ENCODE data around the gene IFTAP.

Gene IFTAP

GRCh38 chr11:36600180-36600579, 5.9 kb downstream of the IFTAP start:
- no peak for DNase-seq

GRCh38 chr11:36601155-36601554, 6.9 kb downstream of the IFTAP start:
- DNase-seq, result no peak

GRCh38 chr11:36602135-36602534, 7.8 kb downstream of the IFTAP start:
- DNase-seq, result no peak

GRCh38 chr11:36605221-36606216, 11.2 kb downstream of the IFTAP start:
- no peak for DNase-seq

GRCh38 chr11:36608491-36609199, 14.3 kb downstream of the IFTAP start:
- DNase-seq, result no peak

GRCh38 chr11:36609383-36609782, 15.1 kb downstream of the IFTAP start:
- no peak for DNase-seq

GRCh38 chr11:36615826-36616225, 21.5 kb downstream of the IFTAP start:
- no peak for DNase-seq

GRCh38 chr11:36617543-36618362, 23.5 kb downstream of the IFTAP start:
- no peak for DNase-seq

GRCh38 chr11:36618363-36619047, 24.2 kb downstream of the IFTAP start:
- DNase-seq, result no peak

- no peak for DNase-seq
Measured at GRCh38 chr11:36619502-36619901, 25.2 kb downstream of the IFTAP start.

GRCh38 chr11:36620246-36620645, 25.9 kb downstream of the IFTAP start:
- no peak for DNase-seq

GRCh38 chr11:36622431-36623136, 28.3 kb downstream of the IFTAP start:
- DNase-seq, result no peak

- no peak for DNase-seq
Measured at GRCh38 chr11:36623494-36623893, 29.2 kb downstream of the IFTAP start.

- no peak for DNase-seq
Measured at GRCh38 chr11:36627006-36627405, 32.7 kb downstream of the IFTAP start.

- DNase-seq, result no peak
Measured at GRCh38 chr11:36627471-36627870, 33.2 kb downstream of the IFTAP start.

- DNase-seq, result no peak
Measured at GRCh38 chr11:36628141-36628540, 33.8 kb downstream of the IFTAP start.

- no peak for DNase-seq
Measured at GRCh38 chr11:36628765-36629244, 34.5 kb downstream of the IFTAP start.

- DNase-seq, result no peak
Measured at GRCh38 chr11:36631774-36632173, 37.5 kb downstream of the IFTAP start.

GRCh38 chr11:36635066-36635862, 41.0 kb downstream of the IFTAP start:
- no peak for DNase-seq

GRCh38 chr11:36638556-36638955, 44.3 kb downstream of the IFTAP start:
- no peak for DNase-seq

Measured in stimulated activated CD4-positive, alpha-beta T cell treated with anti-CD3 and anti-CD28 coated beads, Interleukin-15, amount 100 ng/mL, for 24 hours (primary cell).